H1 (cell line): Measurements from ENCODE around the gene PSMC3IP. TPM values are rescaled to one million over a fixed set of nuclear protein-coding genes. Genes with fewer than 3 reads are reported as not detected.

Experiments
- CTCF ChIA-PET: fragments of 300-600 bp; sonication (Branson Sonifier 250); formaldehyde crosslinking; loops from one replicate; lab custom pipeline; 2021; ENCODE audit not compliant: partially characterized antibody; lab: Charles Lee
- POLR2A ChIA-PET: fragments of 300-600 bp; sonication (Branson Sonifier 250); formaldehyde crosslinking; loops from one replicate; lab custom pipeline; 2021; ENCODE audit warnings: inconsistent platforms; ENCODE audit not compliant: partially characterized antibody; lab: Charles Lee
- DNase-seq, 2 experiments: peaks; one replicate each; pipeline versions ENCODE4 v3.0.0 to v3.0.0-alpha.2; 2010 to 2022; ENCODE audit warnings: low spot score in 2 of 2, low read depth in 1 of 2, mixed read lengths in 1 of 2
- FAIRE-seq: peaks from 2 replicates; lab custom pipeline; 2011; peaks lifted over from hg19 to GRCh38; lab: Jason Lieb, UNC
- H2AFZ ChIP-seq: 2 replicates; pipeline ENCODE4 v1.8.1; 2012; ENCODE audit warnings: low read length, inconsistent platforms
- H2AK5ac ChIP-seq: 2 replicates; pipeline ENCODE4 v1.6.1; 2013; ENCODE audit warnings: low read depth, low read length
- H2BK120ac ChIP-seq: replicated peaks from 2 replicates; pipeline ENCODE3; 2013; ENCODE audit warnings: low read depth, low read length, inconsistent platforms
- H2BK12ac ChIP-seq: 2 replicates; pipeline ENCODE4 v1.6.1; 2013; ENCODE audit warnings: low read depth, low read length
- H2BK15ac ChIP-seq: 2 replicates; pipeline ENCODE4 v1.6.1; 2013; ENCODE audit warnings: low read length
- H2BK20ac ChIP-seq: 2 replicates; pipeline ENCODE4 v1.6.1; 2013; ENCODE audit warnings: low read length
- H2BK5ac ChIP-seq: 2 replicates; pipeline ENCODE4 v1.6.1; 2013; ENCODE audit warnings: low read depth, low read length
- H3K14ac ChIP-seq: 2 replicates; pipeline ENCODE4 v1.6.1; 2013; ENCODE audit warnings: inconsistent platforms; ENCODE audit not compliant: insufficient read length
- H3K18ac ChIP-seq: 2 replicates; pipeline ENCODE4 v1.6.1; 2013; ENCODE audit warnings: low read length; ENCODE audit errors: extremely low read depth
- H3K23ac ChIP-seq: 2 replicates; pipeline ENCODE4 v1.6.1; 2013; ENCODE audit warnings: inconsistent platforms; ENCODE audit not compliant: insufficient read length
- H3K23me2 ChIP-seq: 2 replicates; pipeline ENCODE4 v1.6.1; 2013; ENCODE audit warnings: low read depth, low read length
- H3K27ac ChIP-seq: 2 replicates; pipeline ENCODE4 v1.6.1; 2011; ENCODE audit warnings: low read depth, low read length, inconsistent platforms
- H3K27me3 ChIP-seq, 4 experiments: replicated peaks in 1 of 4; 1 replicate in 1 of 4; 2 replicates in 3 of 4; pipeline versions ENCODE4 v1.6.1 to v1.8.1; 2011 to 2013; ENCODE audit warnings: low read length in 3 of 4, mild to moderate bottlenecking in 3 of 4, inconsistent platforms in 2 of 4, mixed read lengths in 2 of 4, moderate library complexity in 1 of 4; ENCODE audit not compliant: control insufficient read depth in 3 of 4, insufficient read depth in 3 of 4; ENCODE audit errors: extremely low read depth in 1 of 4
- H3K36me3 ChIP-seq, 4 experiments: 2 replicates each; pipeline versions ENCODE4 v1.6.1 to v1.8.1; 2011 to 2013; ENCODE audit warnings: mild to moderate bottlenecking in 4 of 4, low read length in 3 of 4, moderate library complexity in 2 of 4, control low read depth in 1 of 4, inconsistent platforms in 1 of 4; ENCODE audit not compliant: insufficient read depth in 4 of 4, control insufficient read depth in 2 of 4
- H3K4ac ChIP-seq: replicated peaks from 2 replicates; pipeline ENCODE3; 2013; ENCODE audit warnings: low read length, low read depth, mixed read lengths, inconsistent platforms; ENCODE audit not compliant: insufficient read length
- H3K4me1 ChIP-seq, 4 experiments: replicated peaks in 1 of 4; 1 replicate in 1 of 4; 2 replicates in 3 of 4; pipeline versions ENCODE4 v1.6.1 to v1.8.1; 2011 to 2013; ENCODE audit warnings: low read length in 3 of 4, inconsistent platforms in 2 of 4, mixed read lengths in 1 of 4; ENCODE audit not compliant: insufficient read depth in 4 of 4, control insufficient read depth in 3 of 4
- H3K4me2 ChIP-seq, 2 experiments: 2 replicates each; pipeline versions ENCODE4 v1.6.1 to v1.8.1; 2011 to 2013; ENCODE audit warnings: low read depth in 2 of 2, low read length in 2 of 2, control low read depth in 1 of 2, inconsistent platforms in 1 of 2, mild to moderate bottlenecking in 1 of 2; ENCODE audit not compliant: insufficient read depth in 1 of 2
- H3K4me3 ChIP-seq, 4 experiments: fragments of 200-600, 300-600 bp in 1 of 4; sonication (generic), shearing (Covaris generic), sonication (Bioruptor Twin) in 1 of 4; 2 replicates each; pipeline versions ENCODE4 v1.5.1 to v1.8.1; 2011 to 2016; ENCODE audit warnings: low read length in 4 of 4, low read depth in 3 of 4, control low read depth in 2 of 4, inconsistent platforms in 2 of 4, mild to moderate bottlenecking in 2 of 4, mixed read lengths in 1 of 4, moderate library complexity in 1 of 4; ENCODE audit not compliant: insufficient read depth in 2 of 4; ENCODE audit errors: extremely low read depth in 1 of 4
- H3K56ac ChIP-seq: replicated peaks from 2 replicates; pipeline ENCODE3; 2013; ENCODE audit warnings: low read depth, mild to moderate bottlenecking, mixed read lengths, low read length, inconsistent platforms; ENCODE audit not compliant: insufficient read length
- H3K79me1 ChIP-seq: 2 replicates; pipeline ENCODE4 v1.6.1; 2013; ENCODE audit warnings: low read depth, low read length, control low read depth
- H3K79me2 ChIP-seq, 2 experiments: 2 replicates each; pipeline versions ENCODE4 v1.6.1 to v1.8.1; 2012 to 2013; ENCODE audit warnings: low read length in 2 of 2, mild to moderate bottlenecking in 2 of 2, inconsistent platforms in 1 of 2; ENCODE audit not compliant: insufficient read depth in 2 of 2, control insufficient read depth in 1 of 2
- H3K9ac ChIP-seq, 4 experiments: replicated peaks in 1 of 4; 1 replicate in 1 of 4; 2 replicates in 3 of 4; pipeline versions ENCODE4 v1.6.1 to v1.8.1; 2011 to 2013; ENCODE audit warnings: low read depth in 3 of 4, low read length in 3 of 4, control low read depth in 2 of 4, mild to moderate bottlenecking in 2 of 4, moderate library complexity in 2 of 4, inconsistent platforms in 1 of 4; ENCODE audit errors: extremely low read depth in 1 of 4
- H3K9me3 ChIP-seq, 2 experiments: 2 replicates each; pipeline versions ENCODE4 v1.6.1 to v1.8.1; 2012 to 2013; ENCODE audit warnings: mild to moderate bottlenecking in 2 of 2, moderate library complexity in 2 of 2, control low read depth in 1 of 2, inconsistent platforms in 1 of 2, low read depth in 1 of 2, low read length in 1 of 2, mixed read lengths in 1 of 2; ENCODE audit not compliant: insufficient read depth in 2 of 2
- H4K20me1 ChIP-seq, 2 experiments: replicated peaks in 1 of 2; 2 replicates each; pipeline versions ENCODE3 to v1.8.1; 2011 to 2013; ENCODE audit warnings: inconsistent platforms in 2 of 2, low read length in 2 of 2, mild to moderate bottlenecking in 1 of 2; ENCODE audit not compliant: insufficient read depth in 2 of 2, control insufficient read depth in 1 of 2
- H4K5ac ChIP-seq: 2 replicates; pipeline ENCODE4 v1.6.1; 2013; ENCODE audit warnings: low read length, low read depth, mixed read lengths, inconsistent platforms; ENCODE audit not compliant: insufficient read length
- H4K8ac ChIP-seq: 2 replicates; pipeline ENCODE4 v1.8.0; 2013; ENCODE audit warnings: mild to moderate bottlenecking, moderate library complexity, low read length, inconsistent platforms; ENCODE audit not compliant: insufficient read depth; ENCODE audit errors: extremely low read depth
- H4K91ac ChIP-seq: replicated peaks from 2 replicates; pipeline ENCODE3; 2013; ENCODE audit warnings: low read length, mixed read lengths, inconsistent platforms; ENCODE audit not compliant: insufficient read length
- ATF3 ChIP-seq: IDR thresholded peaks from 2 replicates; pipeline ENCODE4 v1.6.1; 2011; ENCODE audit warnings: low read depth, mild to moderate bottlenecking, low read length; ENCODE audit not compliant: insufficient read depth
- CHD1 ChIP-seq: IDR thresholded peaks from 2 replicates; pipeline ENCODE4 v1.6.1; 2012; ENCODE audit warnings: low read depth, low read length, improper control_type of control experiment
- CHD2 ChIP-seq: IDR thresholded peaks from 2 replicates; pipeline ENCODE4 v1.6.1; 2012; ENCODE audit warnings: low read length, improper control_type of control experiment
- EGR1 ChIP-seq: IDR thresholded peaks from 2 replicates; pipeline ENCODE4 v1.6.1; 2011; ENCODE audit warnings: low read depth, low read length, borderline replicate concordance
- EP300 ChIP-seq, 2 experiments: IDR thresholded peaks; 1 replicate in 1 of 2; 2 replicates in 1 of 2; pipeline ENCODE4 v1.6.1; 2011 to 2012; ENCODE audit warnings: low read depth in 2 of 2, low read length in 2 of 2, mild to moderate bottlenecking in 2 of 2, borderline replicate concordance in 1 of 2, inconsistent platforms in 1 of 2, moderate library complexity in 1 of 2
- NANOG ChIP-seq: IDR thresholded peaks from 2 replicates; pipeline ENCODE4 v1.6.1; 2011; ENCODE audit warnings: low read length, low read depth, mild to moderate bottlenecking, inconsistent platforms; ENCODE audit not compliant: insufficient read depth, poor library complexity, severe bottlenecking
- RBBP5 ChIP-seq: IDR thresholded peaks from 2 replicates; pipeline ENCODE4 v1.7.1; 2012; ENCODE audit warnings: low read depth, mild to moderate bottlenecking, inconsistent platforms, low read length, moderate library complexity, borderline replicate concordance
- SUZ12 ChIP-seq: fragments of 200-600 bp; sonication (generic); IDR thresholded peaks from 2 replicates; pipeline ENCODE4 v1.6.1; 2012; ENCODE audit warnings: mild to moderate bottlenecking, inconsistent platforms, low read length, moderate library complexity, mixed read lengths
- TAF7 ChIP-seq: optimal IDR thresholded peaks from 2 replicates; pipeline ENCODE3; 2011; ENCODE audit warnings: low read depth, mild to moderate bottlenecking, inconsistent platforms, low read length, moderate library complexity, borderline replicate concordance
- WGBS, 2 experiments: shearing (Covaris generic) in 1 of 2; methylation state at CpG; one replicate each; pipeline versions ENCODE4 v1.1.6 to v1.1.7; 2013 to 2015; ENCODE audit warnings: low lambda C conversion rate in 2 of 2, mixed read lengths in 2 of 2, inconsistent platforms in 1 of 2, low coverage in 1 of 2, missing lambda C conversion rate in 1 of 2; ENCODE audit not compliant: insufficient replicate concordance in 2 of 2, insufficient coverage in 1 of 2, insufficient read length in 1 of 2; ENCODE audit errors: extremely low coverage in 1 of 2, missing lambda C conversion rate in 1 of 2; 5-methylcytosine and 5-hydroxymethylcytosine counted together
- polyA plus RNA-seq, 7 experiments: library from polyadenylated mRNA; depleted of rRNA in 3 of 7; stranded (reverse) in 5 of 7; unstranded in 2 of 7; fragments of >200 nt in 5 of 7; fragments of 200-250 nt in 2 of 7; gene quantifications; 1 replicate in 5 of 7; 2 replicates in 1 of 7; 4 replicates in 1 of 7; pipeline versions ENCODE4 v1.2.1 to v1.2.3, GENCODE V29; 2011 to 2013; ENCODE audit warnings: missing spikeins in 2 of 7, mixed read lengths in 2 of 7
- total RNA-seq: library from RNA; stranded (reverse); fragmentation: NEBNext Ultra II Directional; extraction: Animal tissue kit (Norgen Biotek cat#: 25700); gene quantifications from 2 replicates; pipeline ENCODE4 v1.2.1, GENCODE V29; 2021
- TF ChIP-seq, protein P1 (sequence below): IDR thresholded peaks from 2 replicates; pipeline ENCODE4 v1.6.1; 2012; ENCODE audit warnings: inconsistent platforms
- TF ChIP-seq, protein P2 (sequence below): IDR thresholded peaks from 2 replicates; pipeline ENCODE4 v1.6.1; 2012; ENCODE audit warnings: low read length, inconsistent platforms

The PSMC3IP gene
- total and polyA plus RNA-seq, 2 of the 8 experiments (the other 6 are each of a cell fraction or from before 2014, with no cell fraction given): 11.5 to 21.9 TPM

DNA sequence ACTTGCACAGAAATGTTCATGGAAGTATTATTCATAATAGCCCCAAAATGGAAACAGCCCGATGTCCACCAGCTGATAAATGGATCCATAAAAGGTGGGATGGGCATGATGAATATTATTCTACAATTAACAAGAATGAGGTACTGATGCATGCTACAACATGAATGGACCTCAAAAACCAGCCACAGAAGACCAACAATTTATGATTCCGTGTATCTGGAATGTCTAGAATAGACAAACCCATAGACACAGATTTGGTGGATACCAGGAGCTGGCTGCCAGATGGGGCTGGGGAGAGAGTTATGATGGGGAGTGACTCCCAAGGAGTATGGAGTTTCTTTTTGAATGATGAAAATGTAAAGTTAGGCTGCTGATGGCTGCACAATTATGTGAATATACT is 52.3 kb downstream of the PSMC3IP start:
- no peak overlapping the region for H3K4me2 ChIP-seq
- no peaks in the 10 kb centered on the region for H3K23me2 ChIP-seq
- no peak overlapping the region for H2BK12ac ChIP-seq
- H3K79me1 ChIP-seq: no peaks in the 10 kb centered on the region
- no peak overlapping the region for H4K91ac ChIP-seq
- no peak overlapping the region for H3K56ac ChIP-seq
- TF ChIP-seq ATF3 (no peak), CHD1 (no peak), SUZ12 (no peak), EGR1 (no peak), EP300 (IDR thresholded peaks at IDR 0.05; ENCODE audit: borderline replicate concordance in 1 of 2, low read depth in 2 of 2, low read length in 2 of 2) (no peak), NANOG (no peak), RBBP5 (no peak), CHD2 (no peak), TAF7 (no peak)
- TF ChIP-seq, protein P1, sequence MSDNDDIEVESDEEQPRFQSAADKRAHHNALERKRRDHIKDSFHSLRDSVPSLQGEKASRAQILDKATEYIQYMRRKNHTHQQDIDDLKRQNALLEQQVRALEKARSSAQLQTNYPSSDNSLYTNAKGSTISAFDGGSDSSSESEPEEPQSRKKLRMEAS: no peak
- TF ChIP-seq, protein P2, sequence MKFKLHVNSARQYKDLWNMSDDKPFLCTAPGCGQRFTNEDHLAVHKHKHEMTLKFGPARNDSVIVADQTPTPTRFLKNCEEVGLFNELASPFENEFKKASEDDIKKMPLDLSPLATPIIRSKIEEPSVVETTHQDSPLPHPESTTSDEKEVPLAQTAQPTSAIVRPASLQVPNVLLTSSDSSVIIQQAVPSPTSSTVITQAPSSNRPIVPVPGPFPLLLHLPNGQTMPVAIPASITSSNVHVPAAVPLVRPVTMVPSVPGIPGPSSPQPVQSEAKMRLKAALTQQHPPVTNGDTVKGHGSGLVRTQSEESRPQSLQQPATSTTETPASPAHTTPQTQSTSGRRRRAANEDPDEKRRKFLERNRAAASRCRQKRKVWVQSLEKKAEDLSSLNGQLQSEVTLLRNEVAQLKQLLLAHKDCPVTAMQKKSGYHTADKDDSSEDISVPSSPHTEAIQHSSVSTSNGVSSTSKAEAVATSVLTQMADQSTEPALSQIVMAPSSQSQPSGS: no peak
- H3K9me3 ChIP-seq: no peaks in the 10 kb centered on the region
- H2AK5ac ChIP-seq: no peak overlapping the region
- CTCF ChIA-PET: interaction anchor here (0.8 to 1.0 kb wide), 2 partner anchors 10 to 22 kb away, joined by 3 to 4 read pairs; no protein-coding TSS in a partner anchor
- H3K4me3 ChIP-seq: no peak overlapping the region
- H3K18ac ChIP-seq: no peak overlapping the region
- H3K27ac ChIP-seq: no peak overlapping the region
- H4K8ac ChIP-seq: no peak overlapping the region
- H2BK5ac ChIP-seq: no peak overlapping the region
- H3K79me2 ChIP-seq: no peaks in the 10 kb centered on the region
- H3K9ac ChIP-seq: no peak overlapping the region
- H3K23ac ChIP-seq: no peak overlapping the region
- H2BK120ac ChIP-seq: no peak overlapping the region
- FAIRE-seq (no peak), DNase-seq (no peak)
- no peak overlapping the region for H3K4ac ChIP-seq
- POLR2A ChIA-PET: no interaction called here
- no peak overlapping the region for H2BK15ac ChIP-seq
- no peak overlapping the region for H3K14ac ChIP-seq
- WGBS, 2 experiments: 86% methylated on average over 2 of the region's 2 CpGs; no CpG with 5 or more reads in 1 of the 2 experiments
- H4K20me1 ChIP-seq: peaks cover 0 to 2% of the 10 kb centered on the region in 2 experiments
- peaks cover 0 to 5% (median 3%) of the 10 kb centered on the region in 4 experiments; a peak in 5 of 7 replicates for H3K4me1 ChIP-seq
- H3K27me3 ChIP-seq: no peaks in the 10 kb centered on the region; a peak in 1 of 7 replicates
- H2BK20ac ChIP-seq: no peak overlapping the region
- H3K36me3 ChIP-seq: peaks cover 3 to 9% (median 5%) of the 10 kb centered on the region in 4 experiments; a peak in 5 of 8 replicates
- no peak overlapping the region for H4K5ac ChIP-seq
- no peak overlapping the region for H2AFZ ChIP-seq
